Measurements from ENCODE around the gene METTL25B. TPM values are rescaled to one million over a fixed set of nuclear protein-coding genes. Genes with fewer than 3 reads are reported as not detected.
"Not testable (repeated sequence)": the region's sequence is repeated elsewhere in the genome, so short reads cannot be mapped to it uniquely, and the experiment has no call there.

The METTL25B gene
- total RNA-seq, 5 donors from 2014 or later (not counting 1 experiment from before 2014, with no cell fraction given): 13.0 to 36.1 (median 32.3) TPM

DNA sequence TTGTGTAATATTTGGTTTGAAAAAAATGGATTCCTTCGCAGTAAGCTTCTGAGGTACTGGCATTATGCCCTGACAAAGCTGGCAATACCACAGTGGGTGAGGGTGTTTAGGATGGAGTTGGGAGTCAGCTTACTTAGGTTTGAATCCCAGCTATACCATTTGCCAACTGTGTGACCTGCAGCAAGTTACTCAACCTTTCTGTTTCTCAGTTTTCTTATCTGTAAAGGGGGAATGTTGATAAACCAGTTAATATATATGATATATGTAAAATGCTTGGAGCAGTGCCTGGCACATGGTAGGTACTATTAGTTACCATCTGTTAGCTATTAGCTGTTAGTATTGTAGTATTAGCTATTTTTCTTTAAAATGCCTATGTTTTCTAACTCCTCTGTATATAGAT lies 28.1 kb downstream of the METTL25B start:
- ChIA-PET CTCF (interaction anchor here (0.6 to 1.3 kb wide), 5 partner anchors 28 to 159 kb away, joined by 4 to 8 read pairs (median 7); partner anchors contain the start of genes ISG20L2 (in 1 of the 2) and METTL25B (in 1 of the 2)), POLR2A (interaction anchor here in 1 of 2 donors (0.6 kb wide), 1 partner anchor 134 kb away, joined by 3 read pairs; no protein-coding TSS in a partner anchor)
- Mint-ChIP-seq H3K36me3 (no peaks in the 10 kb centered on the region), H3K27me3 (no peaks in the 10 kb centered on the region), H3K4me3 (no peak overlapping the region), H3K9me3 (no peaks in the 10 kb centered on the region), H3K4me1 (peaks cover 20 to 29% (median 20%) of the 10 kb centered on the region in 3 donors), H3K27ac (no peak overlapping the region)
- no peak for ATAC-seq (replicated peaks in 1 of 4)
- Histone ChIP-seq H3K9me3 (no peaks in the 10 kb centered on the region), H3K27ac (ENCODE audit: low read length) (no peak overlapping the region), H3K36me3 (ENCODE audit: control insufficient read depth in 2 of 2, extremely low read depth in 1 of 2, insufficient read depth in 1 of 2, low read length in 1 of 2) (no peaks in the 10 kb centered on the region), H3K4me1 (ENCODE audit: control insufficient read depth in 1 of 2, extremely low read depth in 1 of 2, insufficient read depth in 2 of 2, low read length in 2 of 2) (peaks cover 7 to 11% of the 10 kb centered on the region in 2 experiments), H3K27me3 (replicated peaks in 1 of 2; ENCODE audit: control insufficient read depth in 2 of 2, extremely low read depth in 1 of 2, insufficient read depth in 2 of 2, low read length in 1 of 2) (no peaks in the 10 kb centered on the region), H3K4me3 (ENCODE audit: control insufficient read depth in 1 of 2, extremely low read depth in 1 of 2, low read length in 1 of 2) (no peak overlapping the region)
- no CpG with 5 or more reads among the region's 1 CpG for WGBS (ENCODE audit: insufficient coverage)
- DNase-seq: no peak

DNA sequence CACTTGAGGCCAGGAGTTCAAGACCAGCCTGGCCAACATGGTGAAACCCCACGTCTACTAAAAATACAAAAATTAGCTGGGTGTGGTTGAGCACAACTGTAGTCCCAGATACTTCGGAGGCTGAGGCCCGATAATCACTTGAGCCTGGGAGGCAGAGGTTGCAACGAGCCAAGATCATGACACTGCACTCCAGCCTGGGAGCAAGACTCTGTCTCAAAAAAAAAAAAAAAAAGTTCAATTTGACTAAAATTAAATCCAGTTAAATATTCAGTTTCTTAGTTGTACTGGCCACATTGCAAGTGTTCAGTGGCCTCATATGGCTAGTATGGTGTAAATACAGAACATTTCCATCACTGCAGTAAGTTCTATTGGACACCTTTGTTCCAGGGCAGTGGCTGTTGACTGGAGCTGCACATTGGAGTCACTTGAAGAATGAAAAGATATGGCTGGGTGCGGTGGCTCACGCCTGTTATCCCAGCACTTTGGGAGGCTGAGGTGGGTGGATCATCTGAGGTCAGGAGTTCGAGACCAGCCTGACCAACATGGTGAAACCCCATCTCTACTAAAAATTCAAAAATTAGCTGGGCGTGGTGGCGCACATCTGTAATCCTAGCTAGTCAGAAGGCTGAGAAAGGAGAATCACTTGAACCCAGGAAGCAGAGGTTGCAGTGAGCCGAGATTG lies 29.4 kb downstream of the METTL25B start:
- DNase-seq; H3K27me3 Mint-ChIP-seq; H3K4me1 ChIP-seq (ENCODE audit: control insufficient read depth in 1 of 2, extremely low read depth in 1 of 2, insufficient read depth in 2 of 2, low read length in 2 of 2); H3K27me3 ChIP-seq (replicated peaks in 1 of 2; ENCODE audit: control insufficient read depth in 2 of 2, extremely low read depth in 1 of 2, insufficient read depth in 2 of 2, low read length in 1 of 2); H3K36me3 ChIP-seq (ENCODE audit: control insufficient read depth in 2 of 2, extremely low read depth in 1 of 2, insufficient read depth in 1 of 2, low read length in 1 of 2); H3K9me3 ChIP-seq; H3K27ac Mint-ChIP-seq; H3K4me3 Mint-ChIP-seq; H3K27ac ChIP-seq (ENCODE audit: low read length); ATAC-seq (replicated peaks in 1 of 4); POLR2A ChIA-PET; H3K4me3 ChIP-seq (ENCODE audit: control insufficient read depth in 1 of 2, extremely low read depth in 1 of 2, low read length in 1 of 2); H3K9me3 Mint-ChIP-seq; H3K36me3 Mint-ChIP-seq: not testable (repeated sequence)
- CTCF ChIA-PET: interaction anchor here in 1 of 2 donors (0.7 kb wide), 1 partner anchor 10 kb away, joined by 4 read pairs; the partner anchor contains the start of gene PRCC
- 84% methylated on average over 4 of the region's 10 CpGs for WGBS (ENCODE audit: insufficient coverage)
- peaks cover 14 to 24% (median 15%) of the 10 kb centered on the region in 3 donors for H3K4me1 Mint-ChIP-seq

DNA sequence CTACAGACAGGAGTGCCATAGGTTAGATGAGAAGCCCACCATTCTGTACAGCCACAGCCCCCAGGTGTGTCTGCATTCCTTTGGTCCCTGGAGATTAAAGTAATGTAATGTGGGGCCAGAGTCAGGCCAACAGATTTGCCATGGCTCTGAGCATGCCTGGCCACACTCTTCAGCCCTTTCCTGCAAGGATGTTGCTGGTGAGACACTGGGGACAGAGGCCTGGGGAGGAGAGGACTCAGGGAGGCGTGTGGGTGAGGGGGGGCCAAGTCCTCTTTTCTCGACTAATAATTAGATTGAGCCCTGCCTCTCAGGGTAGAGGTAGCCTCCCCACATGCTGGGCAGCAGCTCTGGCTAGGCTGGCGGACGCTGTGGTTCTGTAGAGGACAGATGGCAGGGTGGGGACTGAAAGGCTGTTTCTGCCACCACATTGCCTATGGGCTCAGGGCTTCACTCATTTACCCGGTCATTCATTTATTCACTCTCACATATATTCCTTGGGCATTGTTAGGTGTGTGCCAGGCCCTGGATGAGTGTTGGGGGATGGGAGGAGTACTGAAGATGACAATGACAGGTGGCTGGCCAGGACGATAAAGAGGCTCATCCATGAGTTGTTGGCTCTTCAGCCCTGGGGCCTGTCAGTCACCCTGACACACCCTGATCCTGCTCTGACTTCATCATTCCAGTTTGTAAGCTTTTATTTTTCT lies 32.0 kb downstream of the METTL25B start:
- POLR2A ChIA-PET: no interaction called here
- H3K27ac Mint-ChIP-seq: no peak overlapping the region
- no peak for DNase-seq

DNA sequence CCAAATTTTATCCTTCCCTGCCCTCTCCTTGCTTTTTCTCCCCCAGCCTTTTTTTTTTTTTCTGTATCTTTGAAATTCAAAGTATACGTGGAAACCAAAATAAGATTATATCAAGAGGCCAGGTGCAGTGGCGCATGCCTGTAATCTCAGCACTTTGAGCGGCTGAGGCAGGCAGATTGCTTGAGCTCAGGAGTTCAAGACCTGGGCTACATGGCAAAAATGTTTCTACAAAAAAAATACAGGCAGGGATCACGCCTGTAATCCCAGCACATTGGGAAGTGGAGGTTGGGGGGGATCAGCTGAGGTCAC lies 32.5 kb downstream of the METTL25B start:
- H3K27me3 Mint-ChIP-seq: no peaks in the 10 kb centered on the region
- H3K27ac Mint-ChIP-seq: no peak overlapping the region
- peaks cover 0 to 5% (median 3%) of the 10 kb centered on the region in 3 donors for H3K4me1 Mint-ChIP-seq
- Histone ChIP-seq H3K4me3 (ENCODE audit: control insufficient read depth in 1 of 2, extremely low read depth in 1 of 2, low read length in 1 of 2) (no peak overlapping the region), H3K27ac (ENCODE audit: low read length) (no peak overlapping the region), H3K9me3 (no peaks in the 10 kb centered on the region), H3K27me3 (replicated peaks in 1 of 2; ENCODE audit: control insufficient read depth in 2 of 2, extremely low read depth in 1 of 2, insufficient read depth in 2 of 2, low read length in 1 of 2) (no peaks in the 10 kb centered on the region), H3K4me1 (ENCODE audit: control insufficient read depth in 1 of 2, extremely low read depth in 1 of 2, insufficient read depth in 2 of 2, low read length in 2 of 2) (no peaks in the 10 kb centered on the region), H3K36me3 (ENCODE audit: control insufficient read depth in 2 of 2, extremely low read depth in 1 of 2, insufficient read depth in 1 of 2, low read length in 1 of 2) (no peaks in the 10 kb centered on the region)
- ATAC-seq (replicated peaks in 1 of 4) (no peak), DNase-seq (no peak)
- POLR2A ChIA-PET: no interaction called here
- no peaks in the 10 kb centered on the region for H3K9me3 Mint-ChIP-seq
- no peak overlapping the region for H3K4me3 Mint-ChIP-seq
- no peaks in the 10 kb centered on the region for H3K36me3 Mint-ChIP-seq
- CTCF ChIA-PET: no interaction called here
- WGBS (ENCODE audit: insufficient coverage): 73% methylated on average over 2 of the region's 4 CpGs

More for the DNA sequence above, 32.0 kb downstream of the METTL25B start:
- Histone ChIP-seq H3K36me3 (ENCODE audit: control insufficient read depth in 2 of 2, extremely low read depth in 1 of 2, insufficient read depth in 1 of 2, low read length in 1 of 2) (no peaks in the 10 kb centered on the region), H3K27ac (ENCODE audit: low read length) (no peak overlapping the region), H3K4me3 (ENCODE audit: control insufficient read depth in 1 of 2, extremely low read depth in 1 of 2, low read length in 1 of 2) (no peak overlapping the region), H3K27me3 (replicated peaks in 1 of 2; ENCODE audit: control insufficient read depth in 2 of 2, extremely low read depth in 1 of 2, insufficient read depth in 2 of 2, low read length in 1 of 2) (no peaks in the 10 kb centered on the region), H3K9me3 (no peaks in the 10 kb centered on the region), H3K4me1 (ENCODE audit: control insufficient read depth in 1 of 2, extremely low read depth in 1 of 2, insufficient read depth in 2 of 2, low read length in 2 of 2) (no peaks in the 10 kb centered on the region)
- H3K4me3 Mint-ChIP-seq: no peak overlapping the region
- H3K9me3 Mint-ChIP-seq: no peaks in the 10 kb centered on the region
- CTCF ChIA-PET: no interaction called here
- H3K36me3 Mint-ChIP-seq: no peaks in the 10 kb centered on the region
- WGBS (ENCODE audit: insufficient coverage): 78% methylated on average over 3 of the region's 6 CpGs
- no peak for ATAC-seq (replicated peaks in 1 of 4)
- H3K27me3 Mint-ChIP-seq: no peaks in the 10 kb centered on the region
- H3K4me1 Mint-ChIP-seq: peaks cover 0 to 8% (median 6%) of the 10 kb centered on the region in 3 donors

DNA sequence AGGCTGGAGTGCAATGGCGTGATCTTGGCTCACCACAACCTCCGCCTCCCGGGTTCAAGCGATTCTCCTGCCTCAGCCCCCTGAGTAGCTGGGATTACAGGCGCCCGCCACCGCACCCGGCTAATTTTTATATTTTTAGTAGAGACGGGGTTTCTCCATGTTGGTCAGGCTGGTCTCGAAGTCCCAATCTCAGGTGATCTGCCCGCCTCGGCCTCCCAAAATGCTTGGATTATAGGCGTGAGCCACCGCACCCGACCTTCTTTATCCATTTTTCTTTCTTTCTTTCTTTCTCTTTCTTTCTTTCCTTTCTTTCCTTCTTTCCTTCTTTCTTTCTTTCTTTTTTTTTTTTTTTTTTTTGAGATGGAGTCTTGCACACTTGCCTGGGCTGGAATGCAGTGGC lies 36.9 kb downstream of the METTL25B start:
- H3K9me3 Mint-ChIP-seq; H3K9me3 ChIP-seq; H3K36me3 Mint-ChIP-seq; H3K27me3 ChIP-seq (replicated peaks in 1 of 2; ENCODE audit: control insufficient read depth in 2 of 2, extremely low read depth in 1 of 2, insufficient read depth in 2 of 2, low read length in 1 of 2); H3K36me3 ChIP-seq (ENCODE audit: control insufficient read depth in 2 of 2, extremely low read depth in 1 of 2, insufficient read depth in 1 of 2, low read length in 1 of 2); H3K4me3 Mint-ChIP-seq; H3K27ac Mint-ChIP-seq; H3K27ac ChIP-seq (ENCODE audit: low read length); H3K27me3 Mint-ChIP-seq; H3K4me3 ChIP-seq (ENCODE audit: control insufficient read depth in 1 of 2, extremely low read depth in 1 of 2, low read length in 1 of 2); POLR2A ChIA-PET; ATAC-seq (replicated peaks in 1 of 4); DNase-seq: not testable (repeated sequence)
- CTCF ChIA-PET: interaction anchor here in 1 of 2 donors (0.7 kb wide), 1 partner anchor 39 kb away, joined by 4 read pairs; no protein-coding TSS in a partner anchor
- H3K4me1 ChIP-seq (ENCODE audit: control insufficient read depth in 1 of 2, extremely low read depth in 1 of 2, insufficient read depth in 2 of 2, low read length in 2 of 2): peaks cover 17 to 25% of the 10 kb centered on the region in 2 experiments
- WGBS (ENCODE audit: insufficient coverage): 96% methylated on average over 9 of the region's 15 CpGs
- H3K4me1 Mint-ChIP-seq: peaks cover 20 to 25% (median 20%) of the 10 kb centered on the region in 3 donors

DNA sequence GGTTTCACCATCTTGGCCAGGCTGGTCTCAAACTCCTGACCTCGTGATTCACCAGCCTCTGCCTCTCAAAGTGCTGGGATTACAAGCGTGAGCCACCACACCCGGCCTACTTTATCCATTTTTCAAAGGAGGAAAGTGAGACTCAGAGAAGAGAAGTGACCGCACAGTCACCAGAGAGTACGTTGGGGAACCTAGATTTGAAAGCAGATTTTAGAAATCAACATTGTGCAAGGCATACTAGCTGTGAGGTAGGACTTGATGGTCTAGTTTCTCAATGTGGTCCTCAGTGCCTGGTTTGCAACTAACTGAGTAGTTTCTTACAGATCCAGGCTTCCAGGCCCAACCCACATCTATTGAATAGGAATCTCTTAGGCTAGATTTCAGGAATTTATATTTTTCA lies 37.4 kb downstream of the METTL25B start:
- DNase-seq: no peak
- ChIA-PET POLR2A (no interaction called here), CTCF (interaction anchor here in 1 of 2 donors (0.7 to 2.3 kb wide), 2 partner anchors 37 to 40 kb away, joined by 4 to 7 read pairs; partner anchors contain the start of genes ISG20L2 and METTL25B)
- H3K36me3 ChIP-seq (ENCODE audit: control insufficient read depth in 2 of 2, extremely low read depth in 1 of 2, insufficient read depth in 1 of 2, low read length in 1 of 2): peaks cover 5 to 7% of the 10 kb centered on the region in 2 donors
- H3K4me1 Mint-ChIP-seq: peaks cover 25 to 30% (median 25%) of the 10 kb centered on the region in 3 donors
- peaks cover 10% of the 10 kb centered on the region for H3K36me3 Mint-ChIP-seq
- H3K4me3 Mint-ChIP-seq: no peak overlapping the region
- H3K4me3 ChIP-seq (ENCODE audit: control insufficient read depth in 1 of 2, extremely low read depth in 1 of 2, low read length in 1 of 2): no peak overlapping the region
- no peaks in the 10 kb centered on the region for H3K9me3 Mint-ChIP-seq
- no peak for ATAC-seq (replicated peaks in 1 of 4)
- peaks cover 18 to 29% of the 10 kb centered on the region in 2 experiments for H3K4me1 ChIP-seq (ENCODE audit: control insufficient read depth in 1 of 2, extremely low read depth in 1 of 2, insufficient read depth in 2 of 2, low read length in 2 of 2)
- no peak overlapping the region for H3K27ac ChIP-seq (ENCODE audit: low read length)
- no peaks in the 10 kb centered on the region for H3K27me3 Mint-ChIP-seq
- H3K27ac Mint-ChIP-seq: no peak overlapping the region
- H3K27me3 ChIP-seq (replicated peaks in 1 of 2; ENCODE audit: control insufficient read depth in 2 of 2, extremely low read depth in 1 of 2, insufficient read depth in 2 of 2, low read length in 1 of 2): no peaks in the 10 kb centered on the region
- no peaks in the 10 kb centered on the region for H3K9me3 ChIP-seq
- WGBS (ENCODE audit: insufficient coverage): 95% methylated on average over 4 of the region's 5 CpGs

Measured in T-cell (primary cell).